GM19328 (cell line): Measurements from ENCODE around the gene UGT3A1.

ENCODE experiments used
- ATAC-seq: cut with Tn5 transposase; IDR thresholded peaks from one replicate; pipeline ENCODE4 v1.9.1; 2021; ENCODE audit warnings: mild to moderate bottlenecking, moderate library complexity; ENCODE audit not compliant: unreplicated experiment

UGT3A1 gene

GRCh38 chr5:35908814-35909213, 82.4 kb downstream of the UGT3A1 start:
- ATAC-seq, result no peak

GRCh38 chr5:35908228-35908627, 83.0 kb downstream of the UGT3A1 start:
- ATAC-seq, result no peak

GRCh38 chr5:35904443-35905132, 86.6 kb downstream of the UGT3A1 start:
- peak; percentile 48 for ATAC-seq

DNA sequence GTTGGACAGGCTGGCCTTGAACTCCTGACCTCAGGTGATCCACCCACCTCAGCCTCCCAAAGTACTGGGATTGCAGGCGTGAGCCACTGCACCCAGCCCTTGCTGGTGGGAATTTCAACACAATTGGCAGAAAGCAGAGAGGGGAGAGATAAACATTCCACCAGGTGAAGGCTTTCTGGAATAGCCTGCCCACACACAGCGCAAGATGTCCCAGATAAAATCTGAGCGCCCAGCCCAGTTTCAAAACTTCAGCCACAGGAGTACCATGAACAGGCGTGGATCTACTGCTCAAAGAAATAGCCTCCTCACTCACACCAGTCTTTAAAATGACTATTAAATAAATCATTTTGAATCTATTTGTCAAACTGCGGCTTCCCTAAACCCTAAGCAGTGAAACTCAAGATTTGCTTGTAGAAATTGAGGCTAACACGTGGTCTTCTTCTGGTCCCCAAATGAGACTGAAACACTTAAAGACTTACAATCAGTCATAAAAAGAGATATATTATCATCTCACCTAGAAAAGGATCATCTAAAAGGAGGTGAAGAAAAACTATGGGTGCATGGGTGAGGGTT, 87.5 kb downstream of the UGT3A1 start:
- no peak for ATAC-seq

DNA sequence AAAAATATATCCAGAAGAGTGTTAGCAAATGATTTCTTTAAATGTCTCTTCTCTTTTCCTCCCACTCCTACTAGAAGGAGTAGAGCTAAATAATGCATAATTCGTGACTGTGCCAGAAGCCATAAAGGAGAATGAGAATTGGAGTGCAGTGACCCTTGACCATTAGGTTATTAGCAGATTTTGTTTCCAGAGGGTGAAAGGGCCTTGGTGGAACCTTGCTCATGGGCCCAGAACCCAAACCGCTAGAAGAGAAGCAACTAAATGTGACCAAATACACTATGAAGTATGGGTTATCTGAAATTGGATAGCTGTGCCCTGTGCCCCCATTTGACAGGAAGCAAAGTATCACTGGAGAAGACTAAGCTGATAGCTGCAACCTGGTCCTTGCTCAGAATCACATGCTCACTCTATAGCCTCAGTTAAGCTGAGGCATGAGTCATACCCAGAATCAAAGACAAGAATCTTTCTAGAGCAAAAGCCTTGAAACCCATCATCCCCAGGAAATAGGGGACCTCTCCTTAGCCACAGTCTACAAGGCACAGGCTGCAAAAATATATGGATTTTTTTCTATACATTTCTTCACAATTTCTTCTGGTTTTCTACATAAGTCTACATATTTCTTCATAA, 89.0 kb downstream of the UGT3A1 start:
- peak; percentile 56 for ATAC-seq
